ENCODE measurements around the gene SUN2. TPM values are rescaled to one million over a fixed set of nuclear protein-coding genes. Genes with fewer than 3 reads are reported as not detected.
A peak's percentile ranks its signal among the peaks of the same experiment; 100 is the strongest.

SUN2 gene
- total RNA-seq, 1 donor from 2014 or later = 130 TPM

GRCh38 chr22:38727123-38727522, 28.7 kb downstream of the SUN2 start:
- DNase-seq (ENCODE audit: low spot score) = no peak
- intact Hi-C loops (cut with DNase I) = no loop called here

GRCh38 chr22:38725900-38726655, 29.7 kb downstream of the SUN2 start:
- intact Hi-C loops (cut with DNase I) = no loop called here
- DNase-seq (ENCODE audit: low spot score) = no peak

- no peak for DNase-seq (ENCODE audit: low spot score)
- intact Hi-C loops (cut with DNase I) = no loop called here
These were observed 30.7 kb downstream of the SUN2 start for GRCh38 chr22:38724926-38725571.

GRCh38 chr22:38724176-38724575, 31.6 kb downstream of the SUN2 start:
- no peak for DNase-seq (ENCODE audit: low spot score)
- intact Hi-C loops (cut with DNase I) = no loop called here

- intact Hi-C loops (cut with DNase I) = no loop called here
These were observed 34.2 kb downstream of the SUN2 start for GRCh38 chr22:38721551-38721950.

GRCh38 chr22:38720350-38720749, 35.4 kb downstream of the SUN2 start:
- intact Hi-C loops (cut with DNase I) = no loop called here
- no peak for DNase-seq (ENCODE audit: low spot score)

More at GRCh38 chr22:38721551-38721950, 34.2 kb downstream of the SUN2 start:
- DNase-seq (ENCODE audit: low spot score) = no peak

GRCh38 chr22:38719196-38719595, 36.6 kb downstream of the SUN2 start:
- intact Hi-C loops (cut with DNase I) = no loop called here
- peak; percentile 7 for DNase-seq (ENCODE audit: low spot score)

DNA sequence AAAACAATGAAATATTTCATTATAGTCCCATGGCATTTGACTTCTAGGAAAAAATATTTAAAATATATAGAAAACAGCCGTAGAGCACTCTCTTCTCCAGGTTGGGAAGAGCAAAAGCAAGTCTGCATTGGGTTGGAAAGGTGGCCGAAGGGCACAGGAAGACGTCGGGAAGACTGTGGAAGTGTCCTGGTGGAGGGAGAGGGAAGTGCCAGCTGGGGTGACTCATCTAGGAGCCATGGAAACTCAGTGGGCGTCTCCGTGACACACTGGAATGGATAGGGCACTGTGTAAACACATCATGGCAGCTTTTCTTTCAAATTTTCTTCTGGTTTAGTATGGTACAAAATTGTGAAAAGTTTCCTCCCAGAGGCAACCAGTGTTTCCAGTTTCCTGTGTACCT, 37.4 kb downstream of the SUN2 start:
- intact Hi-C loops (cut with DNase I) = no loop called here
- DNase-seq (ENCODE audit: low spot score) = peak; percentile 76

DNA sequence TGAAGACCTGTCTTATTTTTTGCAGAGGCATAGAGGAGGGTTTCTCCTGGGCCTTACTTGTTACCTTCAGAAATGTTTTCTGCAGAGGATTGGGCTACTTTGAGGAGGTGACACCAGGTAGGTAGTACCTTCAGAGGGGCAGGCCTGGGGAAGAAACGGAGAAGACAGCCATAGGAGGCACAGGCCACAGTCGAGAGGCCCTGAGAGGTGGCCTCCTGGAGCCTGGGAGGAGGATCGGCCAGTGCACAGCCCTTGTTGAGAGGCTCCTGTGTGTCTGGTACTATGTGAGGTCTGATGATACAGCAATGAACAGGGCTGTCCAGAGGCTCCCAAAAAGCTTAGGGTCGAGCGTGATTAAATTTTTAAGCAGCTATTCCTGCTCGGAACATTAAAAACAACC, 38.6 kb downstream of the SUN2 start:
- intact Hi-C loops (cut with DNase I) = no loop called here
- no peak for DNase-seq (ENCODE audit: low spot score)

DNA sequence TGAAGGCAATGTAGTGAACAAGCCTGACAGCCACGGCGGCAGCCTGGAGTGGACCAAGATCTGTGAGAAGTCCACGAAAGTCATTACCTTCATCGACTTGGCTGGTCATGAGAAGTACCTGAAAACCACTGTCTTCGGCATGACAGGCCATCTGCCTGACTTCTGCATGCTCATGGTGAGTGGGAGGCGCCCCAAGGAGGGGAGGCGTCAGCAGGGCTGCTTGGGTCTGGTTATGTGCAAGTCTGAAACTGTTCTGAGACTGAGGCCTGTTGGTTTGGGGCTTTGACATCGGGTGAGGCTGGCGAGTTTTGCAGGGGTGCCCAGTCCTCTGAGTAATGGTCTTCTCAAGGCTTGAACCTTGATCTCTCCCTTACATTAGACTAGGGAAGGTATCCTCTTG, 39.0 kb downstream of the SUN2 start:
- intact Hi-C loops (cut with DNase I) = no loop called here
- DNase-seq (ENCODE audit: low spot score) = no peak

- no peak for DNase-seq (ENCODE audit: low spot score)
- intact Hi-C loops (cut with DNase I) = no loop called here
These were observed 39.5 kb downstream of the SUN2 start for GRCh38 chr22:38716271-38716670.

- DNase-seq (ENCODE audit: low spot score) = peak; percentile 53
- intact Hi-C loops (cut with DNase I) = no loop called here
These were observed 39.9 kb downstream of the SUN2 start for GRCh38 chr22:38715852-38716251.

- DNase-seq (ENCODE audit: low spot score) = peak; percentile 76
- intact Hi-C loops (cut with DNase I) = no loop called here
These were observed 40.5 kb downstream of the SUN2 start for GRCh38 chr22:38715176-38715764.

GRCh38 chr22:38713921-38714320, 41.9 kb downstream of the SUN2 start:
- DNase-seq (ENCODE audit: low spot score) = peak; percentile 51
- intact Hi-C loops (cut with DNase I) = no loop called here

DNA sequence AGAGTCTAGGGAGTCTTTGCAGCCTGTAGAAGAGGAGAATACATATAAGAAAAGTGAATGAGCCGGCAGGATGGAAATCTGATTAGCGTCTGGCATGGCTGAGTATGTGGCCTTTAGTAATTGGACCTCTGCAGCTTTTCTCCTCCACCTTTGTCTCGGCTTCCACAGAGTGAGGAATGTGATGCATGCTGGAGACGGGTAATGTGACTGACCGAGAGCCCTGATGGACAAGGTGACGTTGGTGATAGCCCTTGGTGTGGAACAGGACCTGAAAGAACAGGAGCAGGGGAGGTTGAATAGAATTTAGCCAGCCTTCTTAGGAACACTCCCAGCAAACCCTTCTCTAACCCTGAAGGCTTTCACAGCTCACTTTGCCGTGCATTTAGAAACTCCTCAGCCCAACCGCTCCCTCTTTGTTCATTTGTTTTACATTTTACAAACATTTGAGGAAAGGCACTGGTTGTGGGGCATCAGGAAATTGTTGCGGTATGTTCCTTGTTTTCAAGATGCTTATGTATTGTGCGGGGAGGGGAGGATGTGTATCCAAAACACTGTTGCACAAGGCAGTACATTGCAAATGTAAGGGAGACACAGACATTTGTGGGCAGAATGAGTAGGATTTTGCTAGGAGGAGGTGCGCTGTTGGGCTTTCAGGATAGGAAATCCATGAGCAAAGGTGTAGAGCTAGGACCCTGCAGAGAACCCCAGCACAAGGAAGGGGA, 43.2 kb downstream of the SUN2 start:
- intact Hi-C loops (cut with DNase I) = no loop called here
- DNase-seq (ENCODE audit: low spot score) = peak; percentile 19

GRCh38 chr22:38710866-38711265, 44.9 kb downstream of the SUN2 start:
- DNase-seq (ENCODE audit: low spot score) = no peak
- intact Hi-C loops (cut with DNase I) = no loop called here

DNA sequence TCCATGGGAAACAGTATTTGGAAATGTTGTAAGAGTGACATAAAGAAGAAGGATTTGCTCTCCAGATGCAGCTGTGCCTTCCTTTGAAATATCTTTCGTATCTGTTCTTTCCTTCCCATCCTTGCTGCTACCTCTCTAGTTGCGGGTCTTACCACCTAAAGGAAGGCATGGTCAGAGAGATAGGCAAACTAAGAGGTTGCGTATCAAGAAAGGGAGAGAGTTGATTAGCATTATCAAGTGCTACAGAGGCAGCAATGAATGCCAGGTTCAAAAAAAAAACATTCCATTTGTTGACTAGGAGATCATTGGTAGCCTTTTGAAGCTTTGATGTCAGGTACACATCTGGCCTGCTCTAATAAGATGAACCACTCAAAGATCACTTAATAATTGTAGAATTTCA, 45.4 kb downstream of the SUN2 start:
- intact Hi-C loops (cut with DNase I) = no loop called here

GRCh38 chr22:38709306-38709705, 46.5 kb downstream of the SUN2 start:
- intact Hi-C loops (cut with DNase I) = no loop called here
- no peak for DNase-seq (ENCODE audit: low spot score)

More for the DNA sequence above, 45.4 kb downstream of the SUN2 start:
- DNase-seq (ENCODE audit: low spot score) = no peak

GRCh38 chr22:38707984-38708383, 47.8 kb downstream of the SUN2 start:
- intact Hi-C loops (cut with DNase I) = no loop called here
- no peak for DNase-seq (ENCODE audit: low spot score)

DNA sequence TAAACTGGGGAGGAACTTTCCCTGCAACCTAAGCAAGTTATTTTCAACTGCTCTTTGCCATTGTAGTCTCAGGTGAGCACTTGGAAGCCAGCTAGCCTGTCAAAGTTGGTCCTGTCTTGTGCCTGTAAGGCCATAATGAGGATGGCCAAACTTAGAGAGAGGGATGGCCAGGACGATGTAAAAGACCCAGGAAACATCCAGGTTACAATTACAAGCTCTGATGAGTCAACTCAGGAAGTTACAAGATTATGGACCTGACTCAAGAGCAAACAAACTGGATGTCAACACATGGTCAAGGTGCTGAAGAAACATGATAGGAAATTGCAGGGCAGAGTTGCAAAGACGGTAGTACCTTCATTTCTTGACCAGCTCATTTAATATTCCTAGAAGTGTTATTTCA, 48.5 kb downstream of the SUN2 start:
- DNase-seq (ENCODE audit: low spot score) = no peak
- intact Hi-C loops (cut with DNase I) = no loop called here

DNA sequence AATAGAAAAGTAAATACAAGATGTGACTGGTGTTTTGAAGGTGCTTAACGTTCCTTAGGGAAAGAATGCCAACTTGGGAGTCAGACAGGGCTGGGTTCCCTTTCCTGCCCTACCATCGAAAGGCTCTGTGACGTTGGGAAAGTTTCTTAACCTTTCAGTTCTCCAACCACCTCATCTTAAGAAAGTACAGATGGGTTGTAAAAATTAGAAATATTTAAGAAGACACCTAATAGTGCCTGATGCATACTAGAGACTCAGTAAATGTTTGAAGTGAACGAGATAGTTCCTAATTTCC, 49.0 kb downstream of the SUN2 start:
- intact Hi-C loops (cut with DNase I) = no loop called here
- no peak for DNase-seq (ENCODE audit: low spot score)
